GM12864 (cell line): Measurements from ENCODE around the gene FERMT1.

Experiments
- DNase-seq: peaks from one replicate; pipeline ENCODE4 v3.0.0-alpha.2; 2011; ENCODE audit warnings: low read depth
- H3K4me3 ChIP-seq: 2 replicates; pipeline ENCODE4 v1.5.1; 2011; ENCODE audit warnings: mild to moderate bottlenecking, low read depth, low read length, control low read depth
- CTCF ChIP-seq: IDR thresholded peaks from 2 replicates; pipeline ENCODE4 v1.5.1; 2011; ENCODE audit warnings: low read depth, mild to moderate bottlenecking, moderate library complexity, low read length, control low read depth, inconsistent platforms; ENCODE audit errors: missing control alignments

FERMT1 gene

GRCh38 chr20:6091661-6092060 is 31.2 kb downstream of the FERMT1 start:
- H3K4me3 ChIP-seq = no peak overlapping the region
- TF ChIP-seq CTCF = no peak
- DNase-seq = no peak

- no peak for DNase-seq
- no peak for TF ChIP-seq CTCF
- no peak overlapping the region for H3K4me3 ChIP-seq
These were observed 36.0 kb downstream of the FERMT1 start for GRCh38 chr20:6086868-6087267.

GRCh38 chr20:6083926-6084325 is 38.9 kb downstream of the FERMT1 start:
- no peak for TF ChIP-seq CTCF

GRCh38 chr20:6081236-6081635 is 41.6 kb downstream of the FERMT1 start:
- TF ChIP-seq CTCF = no peak
- no peak for DNase-seq
- H3K4me3 ChIP-seq = no peak overlapping the region

More at GRCh38 chr20:6083926-6084325, 38.9 kb downstream of the FERMT1 start:
- no peak for DNase-seq
- no peak overlapping the region for H3K4me3 ChIP-seq

- no peak for DNase-seq
- no peak overlapping the region for H3K4me3 ChIP-seq
- TF ChIP-seq CTCF = no peak
These were observed 43.8 kb downstream of the FERMT1 start for GRCh38 chr20:6079016-6079415.

GRCh38 chr20:6075428-6076219 is 47.2 kb downstream of the FERMT1 start:
- no peak for TF ChIP-seq CTCF
- H3K4me3 ChIP-seq = no peak overlapping the region
- DNase-seq = no peak

GRCh38 chr20:6074784-6075183 is 48.0 kb downstream of the FERMT1 start:
- H3K4me3 ChIP-seq = no peak overlapping the region
- no peak for DNase-seq
- TF ChIP-seq CTCF = no peak
